ENCODE results near the gene GGT6.

Gene GGT6

GRCh38 chr17:4554997-4555799 lies 5.2 kb downstream of the GGT6 start, which contains the start of gene MYBBP1A:
Gene MYBBP1A, minus strand, starts transcription at chr17:4555384. Its CDS starts 60 bp downstream, at chr17:4555324.
- FAIRE-seq (peak; percentile 99), DNase-seq (ENCODE audit: insufficient read length, low spot score) (peak; percentile 100)

- no peak for DNase-seq (ENCODE audit: insufficient read length, low spot score)
- FAIRE-seq: no peak
Measured at GRCh38 chr17:4554441-4554996, 5.9 kb downstream of the GGT6 start.

- no peak for FAIRE-seq
- no peak for DNase-seq (ENCODE audit: insufficient read length, low spot score)
Measured at GRCh38 chr17:4553669-4554068, 6.7 kb downstream of the GGT6 start.

DNA sequence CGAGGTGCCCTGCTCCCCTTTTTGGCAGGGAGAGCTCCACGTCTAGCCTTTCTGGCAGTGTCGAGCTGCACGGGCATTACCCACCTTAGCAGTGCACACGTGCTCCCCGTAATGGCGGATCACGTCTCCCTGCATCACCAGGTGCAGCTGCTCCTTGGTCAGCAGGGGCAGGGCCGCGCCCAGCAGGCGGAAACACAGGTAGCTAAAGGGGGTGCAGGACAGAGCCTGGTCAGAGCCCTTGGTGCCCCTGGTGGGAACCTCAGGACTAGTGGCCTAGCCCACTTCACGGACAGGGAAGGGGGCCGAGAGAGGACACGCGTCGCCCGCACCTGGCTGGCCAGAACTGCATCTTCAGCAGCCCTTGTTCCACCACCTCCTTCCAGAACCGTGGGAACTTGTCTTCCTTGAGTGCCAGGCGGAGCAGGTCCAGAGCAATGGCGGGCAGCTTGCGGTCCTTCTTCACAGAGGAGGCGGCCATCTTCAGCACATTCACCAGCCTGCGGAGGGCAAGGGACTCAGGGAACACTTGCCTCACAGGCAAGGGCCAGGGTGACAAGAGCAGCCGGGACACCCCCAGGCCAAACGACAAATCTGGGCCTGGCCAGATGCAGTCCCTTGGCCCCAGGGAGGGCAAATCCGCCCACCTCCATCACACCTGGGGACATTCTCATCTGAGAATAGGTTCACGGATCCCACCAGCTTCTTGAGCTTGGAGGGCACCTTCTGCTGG lies 8.4 kb downstream of the GGT6 start:
- FAIRE-seq (no peak), DNase-seq (ENCODE audit: insufficient read length, low spot score) (no peak)

DNA sequence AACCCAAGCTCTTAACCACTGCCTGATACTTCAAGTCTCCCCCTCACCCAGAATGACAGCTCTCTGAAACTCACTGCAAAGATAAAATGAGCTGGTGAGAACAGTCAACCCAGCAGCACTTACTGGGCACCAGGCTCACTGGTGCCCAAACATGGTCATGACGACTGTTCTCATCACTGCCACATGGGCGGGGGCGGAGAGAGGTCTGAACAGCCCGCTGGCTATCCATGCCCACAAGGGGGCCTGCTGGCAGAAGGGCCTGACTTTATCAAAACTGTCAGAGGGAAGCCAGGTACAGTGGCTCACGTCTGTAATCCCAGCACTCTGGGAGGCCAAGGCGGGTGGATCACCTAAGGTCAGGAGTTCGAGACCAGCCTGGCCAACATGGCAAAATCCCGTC lies 9.2 kb downstream of the GGT6 start:
- DNase-seq (ENCODE audit: insufficient read length, low spot score) (no peak), FAIRE-seq (no peak)

- FAIRE-seq (no peak), DNase-seq (ENCODE audit: insufficient read length, low spot score) (no peak)
Measured at GRCh38 chr17:4550534-4551039, 9.8 kb downstream of the GGT6 start.

GRCh38 chr17:4549781-4550533 lies 10.4 kb downstream of the GGT6 start:
- FAIRE-seq: no peak
- DNase-seq (ENCODE audit: insufficient read length, low spot score): no peak

DNA sequence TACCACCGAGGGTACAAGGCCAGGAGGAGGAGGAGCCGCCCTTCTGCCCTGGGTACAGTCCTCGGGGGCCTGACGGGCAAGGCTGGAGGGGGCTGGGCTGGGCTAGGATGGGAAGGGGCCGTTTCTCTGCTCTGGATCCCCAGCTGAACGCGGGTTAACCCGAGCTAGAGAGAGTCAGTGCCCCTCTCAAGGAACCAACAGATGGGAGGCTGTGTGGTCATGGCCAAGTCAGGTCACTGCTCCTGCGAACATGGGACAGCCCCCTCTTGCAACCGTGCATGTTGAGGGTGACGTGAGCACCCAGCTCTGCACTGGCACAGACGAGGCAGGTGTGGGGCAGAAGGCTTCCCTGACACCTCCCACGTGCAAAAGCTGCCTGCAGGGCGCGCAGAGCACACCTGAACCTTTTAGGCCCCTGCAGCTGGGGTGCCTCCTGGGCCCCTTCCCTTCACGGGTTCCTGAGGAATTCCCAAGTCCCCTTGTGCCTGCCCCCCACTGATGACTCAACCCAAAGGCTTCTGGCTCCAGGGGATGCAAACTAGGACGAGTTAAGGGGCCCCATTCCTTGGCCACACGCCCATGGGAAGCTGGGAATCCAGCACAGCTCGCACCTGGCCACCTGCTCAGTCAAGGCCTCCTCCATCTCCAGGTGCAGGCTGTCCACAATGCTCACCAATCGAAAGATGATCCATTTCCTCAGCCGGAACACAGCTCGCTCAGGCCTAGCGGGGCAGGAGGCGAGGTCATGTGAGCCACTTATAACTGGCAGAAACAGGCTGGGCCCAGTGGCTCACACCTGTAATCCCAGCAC lies 11.5 kb downstream of the GGT6 start:
- no peak for DNase-seq (ENCODE audit: insufficient read length, low spot score)
- no peak for FAIRE-seq

DNA sequence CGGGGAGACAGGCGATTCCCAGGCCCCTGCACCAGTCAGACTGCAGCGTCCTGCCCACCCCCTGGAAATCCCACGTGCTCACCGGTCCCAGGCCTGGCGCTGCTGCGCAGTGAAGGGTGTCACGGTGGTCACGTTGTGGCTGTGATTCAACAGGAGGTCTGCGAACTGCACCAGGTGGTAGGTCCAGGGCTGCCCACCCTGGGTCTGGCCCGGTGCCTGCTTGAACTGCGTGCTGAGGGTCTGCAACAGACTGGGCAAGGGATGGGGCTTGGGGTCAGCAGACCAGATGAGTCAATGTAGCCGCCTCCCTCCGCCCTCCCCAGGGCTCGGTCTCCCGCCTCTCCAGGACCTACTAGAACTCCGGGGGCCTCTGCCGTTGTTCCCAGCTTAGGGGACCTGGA lies 12.3 kb downstream of the GGT6 start:
- FAIRE-seq: no peak
- no peak for DNase-seq (ENCODE audit: insufficient read length, low spot score)

DNA sequence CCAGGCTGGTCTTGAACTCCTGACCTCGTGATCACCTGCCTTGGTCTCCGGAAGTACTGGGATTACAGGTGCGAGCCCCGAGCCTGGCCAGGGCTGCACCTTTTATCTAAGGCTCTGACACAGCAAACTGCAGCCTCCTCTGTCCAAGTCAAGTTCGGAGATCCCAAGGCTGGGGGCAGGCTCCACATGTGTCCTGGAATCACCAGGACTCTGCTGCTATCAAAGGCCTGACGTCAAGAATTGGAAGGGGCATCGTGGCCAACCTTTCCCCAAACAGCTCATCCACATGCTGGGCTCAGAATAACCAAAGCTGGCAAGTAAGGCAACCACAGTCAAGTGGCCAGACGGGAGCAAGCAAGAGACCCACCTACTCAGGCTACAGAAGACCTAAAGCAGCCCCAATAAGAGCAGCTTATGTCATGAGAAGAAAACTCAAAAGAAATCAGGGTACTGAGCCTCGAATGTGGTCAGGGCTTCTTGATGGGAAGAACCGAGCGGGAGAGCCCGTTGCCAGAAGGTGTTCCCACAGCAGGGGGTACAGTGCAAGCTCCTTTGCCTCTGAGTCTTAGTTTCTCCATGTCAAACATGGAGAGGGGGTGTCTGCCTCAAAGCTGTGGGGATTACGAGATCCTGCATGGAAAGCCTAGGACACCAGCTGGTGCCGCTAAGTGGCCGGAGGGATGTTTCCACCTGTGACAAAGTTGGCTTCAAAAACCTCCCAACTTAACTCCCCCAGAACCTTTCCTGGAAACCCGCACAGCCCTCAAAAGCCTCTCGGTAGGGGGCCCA lies 13.1 kb downstream of the GGT6 start:
- DNase-seq (ENCODE audit: insufficient read length, low spot score) (no peak), FAIRE-seq (no peak)

DNA sequence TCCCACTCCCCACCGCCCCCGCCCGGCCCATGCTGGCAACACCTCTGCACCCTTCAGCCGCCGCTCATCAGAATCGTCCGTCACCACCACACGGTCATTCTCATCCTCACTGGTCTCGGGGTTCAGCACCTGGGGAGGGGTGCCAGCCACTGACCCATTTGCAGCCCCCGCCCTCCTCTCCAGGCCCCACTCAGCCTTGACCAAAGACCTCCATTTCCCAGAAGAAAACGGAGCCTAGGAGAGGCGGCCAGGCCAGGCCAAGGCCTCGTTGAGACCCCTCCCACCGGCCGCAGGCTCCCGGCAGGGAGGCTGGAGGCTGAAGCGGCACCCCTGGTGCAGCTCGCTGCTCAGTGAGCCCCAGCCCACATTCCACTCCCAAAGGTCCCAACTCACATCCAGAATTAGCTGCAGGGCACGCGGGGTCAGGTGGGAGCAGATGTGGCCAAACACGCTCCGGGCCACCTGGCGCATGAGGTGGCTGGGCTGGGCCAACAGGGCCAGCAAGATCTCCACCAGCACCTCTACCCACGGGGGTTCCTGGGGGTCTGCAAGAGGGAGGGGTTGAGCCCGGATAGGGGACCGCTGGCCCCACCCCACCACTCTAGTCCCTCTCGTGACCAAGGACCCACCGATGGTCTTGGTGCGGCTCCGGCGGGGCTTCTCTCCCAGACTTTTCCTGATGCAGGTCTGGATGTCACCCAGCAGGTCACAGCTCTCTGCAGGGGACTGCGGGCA lies 15.0 kb downstream of the GGT6 start:
- DNase-seq (ENCODE audit: insufficient read length, low spot score) (no peak), FAIRE-seq (no peak)

GRCh38 chr17:4544951-4545216 lies 15.5 kb downstream of the GGT6 start:
- DNase-seq (ENCODE audit: insufficient read length, low spot score) (no peak), FAIRE-seq (no peak)

GRCh38 chr17:4544135-4544950 lies 16.0 kb downstream of the GGT6 start:
- no peak for FAIRE-seq
- no peak for DNase-seq (ENCODE audit: insufficient read length, low spot score)

GRCh38 chr17:4543557-4544026 lies 16.8 kb downstream of the GGT6 start:
- DNase-seq (ENCODE audit: insufficient read length, low spot score) (no peak), FAIRE-seq (no peak)

- FAIRE-seq (no peak), DNase-seq (ENCODE audit: insufficient read length, low spot score) (no peak)
Measured at GRCh38 chr17:4542726-4543191, 17.6 kb downstream of the GGT6 start.

- DNase-seq (ENCODE audit: insufficient read length, low spot score): no peak
- no peak for FAIRE-seq
Measured at GRCh38 chr17:4542003-4542725, 18.2 kb downstream of the GGT6 start.
